HG02885 (cell line): ENCODE results near the gene STRN3.

Experiments used
- ATAC-seq: cut with Tn5 transposase; IDR thresholded peaks from one replicate; pipeline ENCODE4 v1.9.1; 2021; ENCODE audit warnings: mild to moderate bottlenecking; ENCODE audit not compliant: unreplicated experiment, poor library complexity

Gene STRN3

DNA sequence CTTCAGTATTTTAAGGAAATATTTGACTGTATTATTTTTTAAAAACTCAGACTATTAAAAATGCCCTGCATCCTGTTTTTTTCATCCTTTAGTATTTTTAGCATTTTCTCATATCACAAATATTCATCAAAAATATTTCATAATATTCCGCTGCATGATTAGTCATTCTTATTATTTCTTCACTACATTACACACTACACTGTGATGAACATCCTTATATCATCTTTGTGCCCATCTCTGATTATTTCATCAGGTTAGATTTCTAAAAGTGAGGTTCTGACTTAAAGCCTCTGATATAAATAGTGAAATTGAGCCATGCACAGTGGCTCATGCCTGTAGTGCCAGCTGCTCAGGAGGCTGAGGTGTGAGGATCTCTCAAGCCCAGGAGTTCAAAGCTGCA is 143.7 kb downstream of the STRN3 start:
- no peak for ATAC-seq

DNA sequence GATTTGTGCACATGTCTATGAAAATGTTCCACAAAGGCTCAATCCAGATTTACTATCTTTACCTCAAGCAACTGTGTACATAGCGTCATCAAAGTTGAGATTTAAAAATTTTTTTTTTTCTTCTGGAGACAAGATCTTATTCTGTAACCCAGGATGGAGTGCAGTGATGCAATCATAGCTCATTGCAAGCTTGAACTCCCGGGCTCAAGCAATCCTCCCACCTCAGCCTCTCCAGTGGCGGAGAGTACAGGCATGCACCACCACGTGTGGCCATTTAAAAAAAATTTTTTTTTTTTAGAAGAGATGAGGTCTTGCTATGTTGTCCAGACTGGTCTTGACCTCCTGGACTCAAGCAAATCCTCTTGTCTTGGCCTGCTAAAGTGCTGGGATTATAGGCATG is 149.5 kb downstream of the STRN3 start:
- no peak for ATAC-seq

DNA sequence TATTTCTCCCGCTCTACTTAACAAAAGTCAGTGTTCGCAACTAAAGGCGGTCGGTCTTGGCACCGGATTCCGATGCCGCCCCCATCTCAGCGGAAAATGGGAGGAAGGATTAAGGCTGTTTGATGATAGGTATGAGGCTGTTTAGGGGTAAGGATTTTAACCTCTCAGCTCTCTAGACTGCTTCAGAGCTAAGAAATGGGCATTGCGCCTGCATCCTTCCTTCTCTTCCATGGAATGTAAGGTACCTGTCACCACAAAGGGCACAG is 150.5 kb downstream of the STRN3 start:
- no peak for ATAC-seq

DNA sequence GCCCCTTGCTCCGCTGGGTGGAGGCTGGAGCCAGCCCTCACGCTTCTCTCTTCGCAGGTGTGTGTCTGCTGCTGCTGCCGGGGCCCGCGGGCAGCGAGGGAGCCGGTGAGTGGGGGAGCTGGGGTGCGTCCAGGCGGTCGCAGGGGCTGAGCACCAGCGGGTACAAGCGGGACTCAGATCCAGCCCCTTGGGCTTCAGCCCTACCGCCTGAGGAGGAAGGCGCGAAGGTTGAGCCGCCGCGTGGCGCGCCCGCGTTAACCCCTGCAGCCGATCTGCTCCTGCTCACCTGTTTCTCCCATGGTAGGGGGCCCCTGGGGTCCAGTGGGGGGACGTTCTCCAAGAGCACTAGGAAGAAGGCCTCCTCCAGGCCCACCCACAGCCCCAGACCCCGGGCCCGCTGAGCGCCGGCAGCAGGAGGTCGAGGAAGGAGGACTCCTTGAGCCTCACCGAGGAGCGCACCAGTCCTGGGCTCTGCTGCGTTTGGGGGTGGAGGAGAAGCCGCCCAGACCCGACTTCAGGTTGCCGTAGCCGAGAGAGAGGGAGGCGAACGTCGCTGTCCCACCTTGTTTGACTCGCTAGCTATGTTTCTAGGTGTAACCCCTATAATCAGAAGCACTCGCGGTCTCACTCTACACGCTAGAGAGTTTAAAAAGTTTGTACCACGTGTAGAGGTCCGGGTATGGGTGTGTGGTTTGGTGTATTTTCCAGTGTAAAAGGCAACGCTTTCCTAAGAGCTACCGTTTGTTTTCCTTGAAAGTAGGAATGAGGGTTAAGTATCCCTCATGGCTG is 151.0 kb downstream of the STRN3 start:
- ATAC-seq = peak; percentile 34

DNA sequence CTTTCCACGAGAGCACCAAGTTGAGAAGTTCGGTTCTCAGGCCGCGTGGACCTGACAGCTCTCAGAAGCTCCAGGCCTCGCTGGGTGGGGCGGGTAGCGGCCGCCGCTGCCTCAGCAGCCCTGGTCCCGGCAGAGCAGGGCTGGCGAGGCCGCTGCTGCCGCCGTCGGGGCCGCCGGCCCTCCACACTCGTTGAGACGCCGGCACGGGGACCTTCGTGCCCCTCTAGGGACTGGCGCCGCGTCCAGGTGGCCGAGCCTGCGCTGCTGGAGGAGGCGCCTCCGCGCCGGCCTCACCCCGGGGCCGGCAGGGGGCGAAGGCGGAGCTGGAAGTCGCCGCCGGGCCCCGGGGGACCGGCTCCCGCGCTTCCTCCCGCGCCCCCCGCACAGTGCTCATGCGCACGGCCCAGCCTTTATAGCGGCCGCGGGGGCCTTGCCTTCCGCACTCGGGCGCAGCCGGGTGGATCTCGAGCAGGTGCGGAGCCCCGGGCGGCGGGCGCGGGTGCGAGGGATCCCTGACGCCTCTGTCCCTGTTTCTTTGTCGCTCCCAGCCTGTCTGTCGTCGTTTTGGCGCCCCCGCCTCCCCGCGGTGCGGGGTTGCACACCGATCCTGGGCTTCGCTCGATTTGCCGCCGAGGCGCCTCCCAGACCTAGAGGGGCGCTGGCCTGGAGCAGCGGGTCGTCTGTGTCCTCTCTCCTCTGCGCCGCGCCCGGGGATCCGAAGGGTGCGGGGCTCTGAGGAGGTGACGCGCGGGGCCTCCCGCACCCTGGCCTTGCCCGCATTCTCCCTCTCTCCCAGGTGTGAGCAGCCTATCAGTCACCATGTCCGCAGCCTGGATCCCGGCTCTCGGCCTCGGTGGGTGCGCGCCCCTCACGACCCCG is 151.8 kb downstream of the STRN3 start, which contains the start of gene COCH:
Gene COCH, plus strand, starts transcription at position 440 of the 879 bp plus-strand sequence. Its CDS starts 380 bp downstream, at position 820.
- ATAC-seq = peak; percentile 76

DNA sequence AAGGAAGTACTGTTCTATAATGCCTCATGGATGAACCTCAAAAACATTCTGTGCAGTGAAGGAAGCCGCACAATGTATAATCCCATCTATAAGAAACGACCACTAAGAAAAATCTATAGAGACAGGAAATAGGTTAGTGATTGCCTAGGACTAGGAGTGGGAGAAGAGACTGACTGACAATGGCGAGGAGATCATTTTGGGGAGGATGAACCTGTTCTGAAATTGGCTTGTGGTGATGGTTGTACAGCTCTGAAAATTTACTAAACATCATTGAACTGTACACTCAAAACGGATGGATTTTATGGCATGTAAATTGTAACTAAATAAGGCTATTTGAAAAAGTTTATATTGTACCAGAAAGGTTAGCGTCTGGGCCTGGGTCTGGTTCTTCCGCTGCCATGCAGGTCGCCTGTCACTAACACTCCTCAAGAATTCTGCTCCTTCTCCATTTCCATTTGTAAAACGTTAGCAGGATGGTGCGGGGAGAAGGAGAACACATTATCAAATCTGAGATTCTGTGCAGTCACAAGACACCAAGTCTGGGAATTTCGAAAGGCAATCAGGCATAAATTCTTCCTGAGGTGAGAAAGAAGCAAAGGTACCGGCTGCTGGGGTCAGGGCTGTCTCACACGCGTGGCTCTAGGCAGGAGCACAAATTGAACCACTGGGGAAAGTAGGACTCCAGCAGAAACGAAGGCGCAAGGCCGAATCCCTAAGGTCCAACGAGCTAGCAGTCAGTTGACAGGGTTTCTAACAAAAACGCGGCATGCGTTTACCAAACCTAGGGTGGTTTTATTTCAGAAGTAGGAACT is 152.7 kb downstream of the STRN3 start:
- no peak for ATAC-seq

DNA sequence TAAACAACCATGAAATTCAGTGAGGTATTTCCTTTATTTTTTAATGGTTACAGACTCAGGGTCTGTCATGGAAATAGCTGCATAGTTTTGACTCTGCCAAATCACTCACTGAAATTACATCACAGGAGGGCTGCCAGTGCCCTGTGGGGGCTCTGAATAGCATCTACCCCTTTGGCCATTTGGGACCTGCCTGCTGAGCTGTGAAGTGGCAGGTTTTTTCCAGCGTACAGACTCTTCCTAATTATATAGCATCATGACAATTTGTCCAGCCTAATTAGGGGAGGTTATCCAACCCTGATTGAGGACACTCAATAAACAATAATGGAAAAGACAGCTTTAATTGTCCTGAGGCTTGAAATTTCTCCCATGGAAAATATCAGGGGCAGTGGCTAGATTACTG is 153.6 kb downstream of the STRN3 start:
- no peak for ATAC-seq

DNA sequence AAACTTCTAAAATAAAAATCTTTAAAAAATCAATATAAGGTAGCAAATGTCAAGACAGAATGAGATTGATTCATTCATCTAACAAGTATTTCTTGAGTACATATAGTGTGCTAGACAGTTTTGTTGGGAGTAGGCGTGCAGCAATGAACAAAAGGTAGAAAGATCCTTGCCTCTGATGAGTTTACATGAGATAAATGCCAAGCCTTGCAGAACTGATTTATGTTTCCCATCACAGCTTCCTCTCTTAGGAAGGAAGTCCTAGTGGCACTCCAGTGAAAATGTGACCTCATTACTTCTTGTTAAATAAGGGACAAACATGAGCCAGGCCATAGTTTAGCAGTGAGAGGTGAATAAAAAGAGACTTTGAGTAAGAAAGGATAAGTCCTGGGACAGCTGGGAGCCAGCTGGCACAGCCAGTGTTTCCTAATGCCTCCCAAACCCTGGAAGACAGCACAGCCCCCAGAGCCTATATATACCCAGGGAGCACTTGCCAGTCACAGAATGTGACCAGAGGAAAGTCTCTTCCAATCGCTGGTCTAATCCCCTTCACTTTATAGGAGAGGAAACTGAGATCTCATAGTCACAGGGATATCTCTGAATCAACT is 156.5 kb downstream of the STRN3 start:
- no peak for ATAC-seq

DNA sequence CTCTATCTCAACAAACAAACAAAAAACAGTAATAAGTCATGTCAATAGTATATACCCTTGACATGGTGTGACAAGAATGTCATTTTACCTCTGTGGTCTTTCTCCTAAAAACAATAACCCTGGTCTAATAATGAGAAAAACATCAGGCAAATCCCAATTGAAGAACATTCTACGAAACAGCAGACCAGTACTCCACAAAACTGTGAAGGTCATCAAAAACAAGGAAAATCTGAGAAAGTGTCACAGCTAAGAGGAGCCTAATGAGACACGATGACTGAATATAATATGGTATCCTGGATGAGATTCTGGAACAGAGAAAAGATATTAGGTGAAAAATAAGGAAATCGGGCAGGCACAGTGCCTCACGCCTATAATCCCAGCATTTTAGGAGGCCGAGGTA is 157.4 kb downstream of the STRN3 start:
- ATAC-seq = no peak

DNA sequence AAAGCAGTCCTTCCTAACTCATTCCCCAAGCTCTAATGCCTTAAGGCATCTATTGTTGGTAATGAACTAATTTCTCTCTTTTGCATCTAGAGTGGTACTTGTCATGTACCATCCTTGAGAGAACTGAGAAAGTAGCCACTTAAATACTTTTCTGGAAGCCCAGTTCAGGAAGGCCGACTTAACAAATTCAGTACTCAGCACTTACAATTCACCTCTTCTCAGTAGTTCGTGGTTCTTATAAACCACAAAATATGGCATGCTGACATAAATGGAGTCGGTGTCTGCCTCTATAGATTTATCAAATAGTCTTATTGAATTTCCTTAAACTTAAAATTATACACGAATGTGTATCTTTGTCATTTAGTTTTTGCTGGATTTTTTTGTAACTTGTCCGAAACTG is 161.2 kb downstream of the STRN3 start:
- ATAC-seq = no peak

DNA sequence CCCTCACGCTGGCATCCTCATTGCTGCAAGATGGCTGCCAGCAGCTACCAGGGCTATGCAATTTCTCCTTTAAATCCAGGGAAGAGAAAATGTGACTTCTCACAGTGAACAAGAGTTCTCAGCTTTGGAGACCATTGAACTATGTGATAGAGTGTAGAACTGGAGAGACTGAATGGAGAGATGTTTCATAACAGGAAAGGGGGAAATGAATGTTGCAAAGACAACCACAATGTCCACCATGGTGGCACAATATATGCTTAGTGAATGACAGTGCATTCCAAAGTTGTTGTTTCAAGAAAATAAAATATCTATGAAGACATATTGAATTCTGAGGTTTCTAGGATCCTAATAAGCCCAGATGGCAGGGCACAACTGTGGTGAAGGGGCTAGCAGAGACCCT is 165.0 kb downstream of the STRN3 start:
- ATAC-seq = no peak

DNA sequence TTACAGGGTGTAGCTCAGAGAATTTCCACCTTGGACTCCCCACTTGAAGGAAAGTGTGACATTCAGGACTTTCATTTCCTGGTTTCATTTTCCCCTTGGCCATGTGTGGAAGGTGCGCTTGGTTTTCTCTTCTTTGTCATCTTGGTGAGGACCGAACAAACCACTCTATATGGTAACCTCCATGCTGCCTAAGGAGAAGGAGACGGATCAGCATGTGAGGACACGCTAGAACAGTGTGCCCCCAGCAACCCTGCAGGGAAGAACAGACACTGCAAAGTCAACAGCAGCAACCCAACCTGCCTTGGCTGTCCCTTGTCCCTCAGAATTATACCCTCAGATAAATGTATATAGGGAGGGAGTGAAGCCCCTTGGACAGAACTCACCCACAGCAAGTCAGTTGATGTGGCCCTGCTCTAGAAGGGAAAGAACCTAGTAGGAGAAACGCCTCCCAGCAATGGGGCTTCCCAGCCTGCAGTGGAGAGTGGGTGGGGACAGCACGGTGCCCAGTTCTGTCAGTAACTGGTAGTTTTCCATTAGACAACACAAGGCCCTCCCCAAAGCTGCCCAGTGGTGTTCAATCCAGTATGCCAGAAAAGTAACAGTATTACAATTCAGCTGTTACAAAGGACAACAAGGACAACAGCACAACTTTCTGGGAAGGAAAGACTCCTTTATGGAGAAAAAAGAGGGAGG is 170.7 kb downstream of the STRN3 start:
- ATAC-seq = peak; percentile 79

DNA sequence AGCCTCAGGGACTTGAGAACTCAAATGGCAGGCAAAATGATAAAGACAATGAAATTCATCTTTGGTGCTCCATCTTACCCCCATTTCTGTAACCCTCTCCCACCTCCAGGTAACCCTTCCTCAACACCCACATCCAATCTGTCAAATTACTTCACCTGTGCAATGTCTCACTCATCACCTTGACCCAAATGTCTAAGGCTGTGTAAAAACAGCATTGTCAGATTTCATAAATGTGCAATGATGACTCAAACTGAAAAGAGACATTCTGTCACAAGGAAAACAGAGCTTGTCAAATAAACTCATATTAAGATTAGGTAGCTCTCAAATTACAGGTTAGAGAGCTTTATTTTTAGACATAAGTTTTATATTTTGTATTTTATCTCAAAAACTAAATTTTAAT is 171.7 kb downstream of the STRN3 start:
- ATAC-seq = peak; percentile 50

DNA sequence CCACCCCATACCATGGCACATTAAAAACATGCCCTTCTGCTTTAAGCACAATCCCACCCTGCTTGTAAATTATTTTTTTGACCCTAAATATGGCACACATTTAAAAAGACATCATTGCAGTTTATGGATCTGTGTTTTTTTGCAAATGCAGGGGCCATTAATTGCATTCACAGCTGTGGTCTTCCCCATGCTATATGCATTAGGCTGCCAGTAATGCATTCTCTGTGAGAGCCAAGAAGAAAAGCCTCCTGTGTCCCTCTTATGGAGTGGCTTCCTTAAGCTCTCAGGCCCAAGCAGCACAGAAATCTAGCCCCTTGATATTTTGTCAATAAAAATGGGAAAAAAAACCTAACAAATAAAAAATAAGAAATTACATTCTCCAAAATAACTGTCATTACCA is 172.2 kb downstream of the STRN3 start:
- ATAC-seq = no peak

DNA sequence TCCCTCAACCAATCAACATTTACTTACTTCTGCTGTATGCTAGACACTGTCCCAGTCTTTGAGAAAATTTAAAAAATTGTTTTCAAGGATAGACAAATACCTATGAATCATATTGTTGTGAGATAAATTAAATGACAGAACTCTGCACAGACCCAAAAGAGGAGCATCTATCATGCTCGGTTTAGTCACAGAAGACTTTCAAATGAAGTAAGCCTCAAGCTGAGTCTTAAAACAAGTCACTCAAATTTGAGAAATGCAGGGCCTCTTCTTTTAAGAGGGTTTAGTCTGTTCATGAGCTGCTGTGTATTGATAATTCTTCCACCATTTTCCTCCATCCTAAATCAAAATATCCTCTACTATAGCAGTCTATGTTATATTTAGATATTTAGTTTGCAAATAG is 176.2 kb downstream of the STRN3 start:
- no peak for ATAC-seq

DNA sequence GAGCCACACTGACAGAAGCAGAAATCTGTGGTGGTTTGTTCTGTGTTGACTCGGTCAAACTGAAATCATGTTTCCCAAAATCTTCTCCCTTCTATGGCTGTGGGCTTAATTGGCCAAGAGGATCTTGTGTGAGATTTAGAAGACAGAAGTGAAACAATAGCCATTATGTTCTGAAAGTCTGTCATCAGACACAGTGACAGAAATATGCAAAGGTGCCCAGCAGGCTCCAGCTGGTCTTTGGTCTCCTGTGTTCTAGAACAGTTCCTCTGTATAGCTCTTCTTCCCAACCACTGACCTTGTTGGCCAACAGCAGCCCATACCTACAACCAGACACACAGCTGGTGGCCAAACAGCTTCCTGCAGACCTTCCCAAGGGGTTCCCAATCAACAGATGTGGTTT is 176.8 kb downstream of the STRN3 start:
- peak; percentile 93 for ATAC-seq

DNA sequence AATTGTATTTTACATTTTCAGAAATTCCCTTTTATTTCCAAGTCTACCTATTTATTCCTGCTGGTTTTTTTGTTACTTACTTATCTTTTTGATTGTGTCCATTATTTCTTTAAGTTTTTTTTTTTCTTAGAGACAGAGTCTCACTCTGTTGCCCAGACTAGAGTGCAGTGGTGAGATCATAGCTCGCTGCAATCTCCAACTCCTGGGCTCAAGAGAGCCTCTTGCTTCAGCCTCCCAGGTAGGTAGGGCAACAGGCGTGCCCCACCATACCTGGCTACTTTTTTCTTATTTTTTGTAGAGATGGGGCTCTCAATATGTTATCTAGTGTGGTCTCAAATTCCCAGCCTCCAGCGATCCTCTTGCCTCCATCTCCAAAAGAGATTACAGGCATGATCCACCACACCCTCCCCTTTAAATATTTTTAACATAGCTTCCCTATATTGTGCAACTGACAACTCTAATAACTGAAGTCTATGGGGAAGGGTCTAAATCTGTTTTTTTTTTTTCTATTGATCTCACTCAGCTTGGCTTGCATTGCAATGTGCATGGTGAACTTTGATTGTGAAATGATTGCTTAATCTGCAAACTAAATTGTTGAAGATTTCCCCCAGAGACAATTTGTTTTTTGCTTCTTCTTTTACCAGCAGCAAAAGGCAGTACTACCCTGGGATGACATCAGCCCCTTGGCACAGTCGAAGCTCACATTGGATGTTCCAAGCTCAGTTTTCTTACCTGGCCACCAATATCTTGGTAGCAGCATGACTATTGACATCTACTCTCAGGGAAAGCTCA is 177.5 kb downstream of the STRN3 start:
- ATAC-seq = no peak
